Measurements from ENCODE around the gene SDHB.

The SDHB gene

GRCh38 chr1:17052038-17052437, 1.8 kb downstream of the SDHB start:
- TF ChIP-seq GABPA (IDR thresholded peaks at IDR 0.05; ENCODE audit: low read depth) (no peak), SPI1 (IDR thresholded peaks at IDR 0.05; ENCODE audit: borderline replicate concordance, low read depth) (no peak), REST (IDR thresholded peaks at IDR 0.05; ENCODE audit: insufficient replicate concordance, low read depth) (no peak), POLR2AphosphoS5 (IDR thresholded peaks at IDR 0.05; ENCODE audit: low read depth) (no peak)
- TF ChIP-seq, protein P1, sequence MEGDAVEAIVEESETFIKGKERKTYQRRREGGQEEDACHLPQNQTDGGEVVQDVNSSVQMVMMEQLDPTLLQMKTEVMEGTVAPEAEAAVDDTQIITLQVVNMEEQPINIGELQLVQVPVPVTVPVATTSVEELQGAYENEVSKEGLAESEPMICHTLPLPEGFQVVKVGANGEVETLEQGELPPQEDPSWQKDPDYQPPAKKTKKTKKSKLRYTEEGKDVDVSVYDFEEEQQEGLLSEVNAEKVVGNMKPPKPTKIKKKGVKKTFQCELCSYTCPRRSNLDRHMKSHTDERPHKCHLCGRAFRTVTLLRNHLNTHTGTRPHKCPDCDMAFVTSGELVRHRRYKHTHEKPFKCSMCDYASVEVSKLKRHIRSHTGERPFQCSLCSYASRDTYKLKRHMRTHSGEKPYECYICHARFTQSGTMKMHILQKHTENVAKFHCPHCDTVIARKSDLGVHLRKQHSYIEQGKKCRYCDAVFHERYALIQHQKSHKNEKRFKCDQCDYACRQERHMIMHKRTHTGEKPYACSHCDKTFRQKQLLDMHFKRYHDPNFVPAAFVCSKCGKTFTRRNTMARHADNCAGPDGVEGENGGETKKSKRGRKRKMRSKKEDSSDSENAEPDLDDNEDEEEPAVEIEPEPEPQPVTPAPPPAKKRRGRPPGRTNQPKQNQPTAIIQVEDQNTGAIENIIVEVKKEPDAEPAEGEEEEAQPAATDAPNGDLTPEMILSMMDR (IDR thresholded peaks at IDR 0.05; ENCODE audit: insufficient read depth, low read length): no peak
- H3K27ac ChIP-seq (replicated peaks): no peak overlapping the region
- DNase-seq (ENCODE audit: low read depth in 1 of 2, low spot score in 1 of 2): no peak
- no peak overlapping the region for H3K4me3 ChIP-seq (replicated peaks; ENCODE audit: insufficient read depth, low read length)
- H3K27me3 ChIP-seq (ENCODE audit: insufficient read depth, poor library complexity, severe bottlenecking): no peaks in the 10 kb centered on the region

GRCh38 chr1:17047924-17048323, 5.9 kb downstream of the SDHB start:
- no peak for DNase-seq (ENCODE audit: low read depth in 1 of 2, low spot score in 1 of 2)
- Histone ChIP-seq H3K27ac (replicated peaks) (no peak overlapping the region), H3K4me3 (replicated peaks; ENCODE audit: insufficient read depth, low read length) (no peak overlapping the region), H3K27me3 (ENCODE audit: insufficient read depth, poor library complexity, severe bottlenecking) (no peaks in the 10 kb centered on the region)
- no peak for TF ChIP-seq SPI1 (IDR thresholded peaks at IDR 0.05; ENCODE audit: borderline replicate concordance, low read depth)
- no peak for TF ChIP-seq REST (IDR thresholded peaks at IDR 0.05; ENCODE audit: insufficient replicate concordance, low read depth)
- no peak for TF ChIP-seq POLR2AphosphoS5 (IDR thresholded peaks at IDR 0.05; ENCODE audit: low read depth)
- TF ChIP-seq, protein P1 (IDR thresholded peaks at IDR 0.05; ENCODE audit: insufficient read depth, low read length): no peak
- TF ChIP-seq GABPA (IDR thresholded peaks at IDR 0.05; ENCODE audit: low read depth): no peak

GRCh38 chr1:17046334-17046657, 7.5 kb downstream of the SDHB start:
- H3K27me3 ChIP-seq (ENCODE audit: insufficient read depth, poor library complexity, severe bottlenecking): no peaks in the 10 kb centered on the region
- no peak overlapping the region for H3K4me3 ChIP-seq (replicated peaks; ENCODE audit: insufficient read depth, low read length)
- no peak for TF ChIP-seq SPI1 (IDR thresholded peaks at IDR 0.05; ENCODE audit: borderline replicate concordance, low read depth)
- TF ChIP-seq, protein P1 (IDR thresholded peaks at IDR 0.05; ENCODE audit: insufficient read depth, low read length): no peak
- no peak for TF ChIP-seq GABPA (IDR thresholded peaks at IDR 0.05; ENCODE audit: low read depth)
- TF ChIP-seq REST (IDR thresholded peaks at IDR 0.05; ENCODE audit: insufficient replicate concordance, low read depth): no peak
- no peak for TF ChIP-seq POLR2AphosphoS5 (IDR thresholded peaks at IDR 0.05; ENCODE audit: low read depth)
- no peak overlapping the region for H3K27ac ChIP-seq (replicated peaks)
- DNase-seq (ENCODE audit: low read depth in 1 of 2, low spot score in 1 of 2): no peak

Measured in HL-60 (cell line).